Body of pancreas (tissue), 4 donors: Measurements from ENCODE around the gene FPR1. TPM values are rescaled to one million over a fixed set of nuclear protein-coding genes. Genes with fewer than 3 reads are reported as not detected.

ENCODE experiments used
- ATAC-seq: fragments of 150-250 bp; one replicate; pipeline ENCODE4 v1.9.1; 2016
- DNase-seq, 4 donors: peaks; one replicate each; pipeline ENCODE4 v3.0.0-alpha.2; 2019
- H3K27ac ChIP-seq, 4 donors: fragments of 200-600 bp; sonication (generic); 1 replicate in 3 of 4; 2 replicates in 1 of 4; pipeline versions ENCODE4 v1.5.1 to v1.6.1; 2016 to 2019; ENCODE audit warnings: mild to moderate bottlenecking in 1 of 4, mixed read lengths in 1 of 4, moderate library complexity in 1 of 4
- H3K27me3 ChIP-seq, 2 donors: fragments of 200-600 bp; sonication (generic); one replicate each; pipeline ENCODE4 v1.6.0; 2016; ENCODE audit warnings: mild to moderate bottlenecking in 1 of 2
- H3K36me3 ChIP-seq, 2 donors: fragments of 200-600 bp; sonication (generic); replicated peaks in 1 of 2; 2 replicates each; pipeline ENCODE4 v1.5.1; 2016; ENCODE audit warnings: low read depth in 2 of 2; ENCODE audit not compliant: insufficient read depth in 1 of 2
- H3K4me1 ChIP-seq: fragments of 200-600 bp; sonication (generic); one replicate; pipeline ENCODE4 v1.6.0; 2016
- H3K4me3 ChIP-seq, 2 donors: fragments of 200-600 bp; sonication (generic); 1 replicate in 1 of 2; 2 replicates in 1 of 2; pipeline ENCODE4 v1.5.1; 2016 to 2019
- H3K9me3 ChIP-seq, 3 donors: fragments of 200-600 bp; sonication (generic); 1 replicate in 2 of 3; 2 replicates in 1 of 3; pipeline ENCODE4 v1.5.1; 2016
- POLR2A ChIP-seq, 3 donors: fragments of 450-650 bp; IDR thresholded peaks; one replicate each; pipeline ENCODE4 v1.6.1; 2016; ENCODE audit warnings: antibody characterized with exemption in 3 of 3, mild to moderate bottlenecking in 2 of 3
- WGBS, 2 donors: methylation state at CpG; one replicate each; pipeline ENCODE4 v1.1.5; 2017; 5-methylcytosine and 5-hydroxymethylcytosine counted together
- intact Hi-C: fragments of 100-400 bp; cut with DNase I; formaldehyde crosslinking; loops from one replicate; pipeline ENCODE4 v1.15.1; 2023
- total RNA-seq, 2 donors: library from RNA; depleted of rRNA; stranded (reverse); fragments of >200 nt; gene quantifications; one replicate each; pipeline ENCODE4 v1.1.0, GENCODE V29; 2016
- TF ChIP-seq, protein P1 (sequence below), 7 experiments: fragments of 450-650 bp in 4 of 7; fragments of 200-600 bp in 3 of 7; sonication (generic) in 3 of 7; IDR thresholded peaks; one replicate each; pipeline ENCODE4 v1.5.1; 2016 to 2019; ENCODE audit warnings: antibody characterized with exemption in 7 of 7

The FPR1 gene
- total RNA-seq, 2 donors from 2014 or later = 4.7 TPM; not detected in 1

DNA sequence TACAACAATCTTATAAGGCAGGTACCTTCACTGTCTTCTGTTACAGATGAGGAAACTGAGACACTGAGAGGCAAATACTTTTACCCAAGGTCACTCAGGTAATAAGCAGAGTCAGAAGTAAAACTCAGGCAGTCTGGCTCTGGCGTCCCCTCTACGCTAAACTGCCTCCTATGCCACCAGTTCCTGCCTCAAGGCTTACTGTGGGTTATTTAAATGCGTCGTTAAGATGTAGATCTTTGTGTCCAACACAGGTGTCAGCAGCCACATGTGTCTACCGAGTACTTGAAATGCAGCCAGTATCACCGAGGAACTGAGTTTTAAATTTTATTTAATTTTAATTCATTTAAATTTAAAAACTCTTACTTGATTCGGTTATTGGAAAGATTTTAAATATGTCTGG is 29.8 kb downstream of the FPR1 start:
- no peaks in the 10 kb centered on the region for H3K36me3 ChIP-seq
- intact Hi-C loops = no loop called here
- H3K4me1 ChIP-seq = no peaks in the 10 kb centered on the region
- TF ChIP-seq, protein P1, sequence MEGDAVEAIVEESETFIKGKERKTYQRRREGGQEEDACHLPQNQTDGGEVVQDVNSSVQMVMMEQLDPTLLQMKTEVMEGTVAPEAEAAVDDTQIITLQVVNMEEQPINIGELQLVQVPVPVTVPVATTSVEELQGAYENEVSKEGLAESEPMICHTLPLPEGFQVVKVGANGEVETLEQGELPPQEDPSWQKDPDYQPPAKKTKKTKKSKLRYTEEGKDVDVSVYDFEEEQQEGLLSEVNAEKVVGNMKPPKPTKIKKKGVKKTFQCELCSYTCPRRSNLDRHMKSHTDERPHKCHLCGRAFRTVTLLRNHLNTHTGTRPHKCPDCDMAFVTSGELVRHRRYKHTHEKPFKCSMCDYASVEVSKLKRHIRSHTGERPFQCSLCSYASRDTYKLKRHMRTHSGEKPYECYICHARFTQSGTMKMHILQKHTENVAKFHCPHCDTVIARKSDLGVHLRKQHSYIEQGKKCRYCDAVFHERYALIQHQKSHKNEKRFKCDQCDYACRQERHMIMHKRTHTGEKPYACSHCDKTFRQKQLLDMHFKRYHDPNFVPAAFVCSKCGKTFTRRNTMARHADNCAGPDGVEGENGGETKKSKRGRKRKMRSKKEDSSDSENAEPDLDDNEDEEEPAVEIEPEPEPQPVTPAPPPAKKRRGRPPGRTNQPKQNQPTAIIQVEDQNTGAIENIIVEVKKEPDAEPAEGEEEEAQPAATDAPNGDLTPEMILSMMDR (IDR thresholded peaks at IDR 0.05) = no peak
- no peak for TF ChIP-seq POLR2A (IDR thresholded peaks at IDR 0.05)
- no peak overlapping the region for H3K27ac ChIP-seq
- no peaks in the 10 kb centered on the region for H3K9me3 ChIP-seq
- no peak overlapping the region for H3K4me3 ChIP-seq
- ATAC-seq (no peak), DNase-seq (no peak)
- WGBS, 2 donors = 53 to 63% methylated on average over 7 of the region's 7 CpGs
- H3K27me3 ChIP-seq = peaks cover 0 to 3% of the 10 kb centered on the region in 2 donors

DNA sequence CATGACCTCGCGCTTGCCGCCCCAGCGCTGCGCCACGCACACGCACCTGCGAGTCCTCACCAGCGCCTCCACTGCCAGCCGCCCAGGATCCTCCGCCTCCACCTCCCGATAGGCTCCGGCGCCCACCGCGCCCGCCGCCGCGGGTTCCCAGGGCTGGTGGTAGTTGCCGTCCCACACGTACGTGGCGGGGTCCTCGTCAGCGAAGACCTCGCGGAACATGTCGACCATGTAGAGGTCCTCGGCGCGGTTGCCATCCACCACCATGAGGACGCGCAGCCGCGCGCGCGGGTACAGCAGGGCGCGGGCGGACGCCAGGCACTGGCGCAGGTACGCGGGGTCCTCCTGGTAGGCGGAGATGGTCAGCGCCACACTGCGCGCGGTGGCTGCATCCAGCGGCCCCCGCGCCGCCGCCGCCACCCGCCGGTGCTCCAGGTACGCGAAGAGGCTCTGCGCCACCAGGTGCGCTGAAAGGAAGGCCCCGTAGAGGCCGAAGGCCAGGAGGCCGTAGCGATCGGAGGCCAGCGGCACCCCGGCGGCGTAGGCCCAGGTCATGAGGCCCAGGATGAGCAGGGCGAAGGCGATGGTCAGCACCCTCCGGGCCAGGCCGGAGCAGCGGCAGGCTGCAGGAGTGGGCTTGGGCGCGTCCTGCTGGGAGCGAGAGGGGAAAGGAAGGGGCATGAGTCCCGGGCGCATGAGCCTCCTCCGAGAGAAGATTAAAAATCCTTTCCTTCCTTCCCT is 32.3 kb downstream of the FPR1 start:
- ATAC-seq (no peak), DNase-seq (no peak)
- Histone ChIP-seq H3K4me3 (no peak overlapping the region), H3K27ac (no peak overlapping the region), H3K9me3 (no peaks in the 10 kb centered on the region), H3K36me3 (no peaks in the 10 kb centered on the region), H3K27me3 (no peaks in the 10 kb centered on the region), H3K4me1 (no peaks in the 10 kb centered on the region)
- TF ChIP-seq, protein P1 (IDR thresholded peaks at IDR 0.05) = no peak
- TF ChIP-seq POLR2A (IDR thresholded peaks at IDR 0.05) = no peak
- intact Hi-C loops = no loop called here
- WGBS, 2 donors = 3 to 6% methylated on average over 27 to 62 of the region's 83 CpGs

DNA sequence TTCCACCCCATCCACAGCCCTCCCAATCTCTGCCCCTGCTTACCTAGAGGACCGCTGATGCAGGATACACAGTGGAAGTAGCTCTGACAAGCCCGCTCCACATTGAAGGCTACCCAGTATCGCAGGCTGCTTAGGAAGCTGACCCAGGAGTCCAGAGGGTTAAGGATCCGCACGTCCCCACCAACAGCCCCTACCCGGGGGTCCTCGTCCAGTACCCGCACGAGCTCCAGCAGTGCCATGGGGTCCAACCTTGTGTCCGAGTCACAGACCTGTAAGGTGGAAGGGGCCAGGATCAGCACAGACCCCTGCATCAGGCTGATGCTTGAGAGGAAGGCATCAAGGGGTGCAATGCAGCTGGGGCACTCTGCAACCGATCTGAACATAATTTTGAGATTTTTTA is 34.8 kb downstream of the FPR1 start:
- H3K4me3 ChIP-seq = no peak overlapping the region
- H3K4me1 ChIP-seq = no peaks in the 10 kb centered on the region
- TF ChIP-seq POLR2A (IDR thresholded peaks at IDR 0.05) = no peak
- TF ChIP-seq, protein P1 (IDR thresholded peaks at IDR 0.05) = no peak
- intact Hi-C loops = no loop called here
- no peaks in the 10 kb centered on the region for H3K9me3 ChIP-seq
- no peaks in the 10 kb centered on the region for H3K36me3 ChIP-seq
- WGBS, 2 donors = 66 to 74% methylated on average over 6 to 9 of the region's 11 CpGs
- no peak for ATAC-seq
- no peak for DNase-seq
- no peak overlapping the region for H3K27ac ChIP-seq
- H3K27me3 ChIP-seq = no peaks in the 10 kb centered on the region

DNA sequence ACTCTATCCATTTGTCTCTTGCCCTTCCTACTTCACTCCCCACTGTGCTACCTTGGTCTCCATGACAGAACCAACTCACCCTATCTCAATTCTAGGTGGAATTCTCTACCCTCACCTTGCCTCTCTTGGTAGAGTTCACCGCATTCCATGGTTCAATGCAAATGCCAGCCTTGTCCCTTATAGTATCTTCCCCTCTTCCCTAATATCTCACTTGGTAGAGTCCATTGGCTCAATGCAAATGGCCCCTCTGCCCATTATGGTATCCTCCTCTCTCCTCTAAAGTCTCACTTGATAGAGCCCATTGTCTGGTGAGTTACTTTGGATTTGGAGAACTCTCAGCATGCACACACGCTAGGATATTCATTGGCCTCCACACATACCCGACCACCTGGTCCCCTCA is 35.8 kb downstream of the FPR1 start:
- no peaks in the 10 kb centered on the region for H3K4me1 ChIP-seq
- ATAC-seq (no peak), DNase-seq (no peak)
- H3K27me3 ChIP-seq = no peaks in the 10 kb centered on the region
- H3K36me3 ChIP-seq = no peaks in the 10 kb centered on the region
- TF ChIP-seq POLR2A (IDR thresholded peaks at IDR 0.05) = no peak
- TF ChIP-seq, protein P1 (IDR thresholded peaks at IDR 0.05) = no peak
- intact Hi-C loops = no loop called here
- no peak overlapping the region for H3K27ac ChIP-seq
- 63 to 67% methylated on average over 3 of the region's 3 CpGs for WGBS, 2 donors
- no peak overlapping the region for H3K4me3 ChIP-seq
- H3K9me3 ChIP-seq = no peaks in the 10 kb centered on the region

DNA sequence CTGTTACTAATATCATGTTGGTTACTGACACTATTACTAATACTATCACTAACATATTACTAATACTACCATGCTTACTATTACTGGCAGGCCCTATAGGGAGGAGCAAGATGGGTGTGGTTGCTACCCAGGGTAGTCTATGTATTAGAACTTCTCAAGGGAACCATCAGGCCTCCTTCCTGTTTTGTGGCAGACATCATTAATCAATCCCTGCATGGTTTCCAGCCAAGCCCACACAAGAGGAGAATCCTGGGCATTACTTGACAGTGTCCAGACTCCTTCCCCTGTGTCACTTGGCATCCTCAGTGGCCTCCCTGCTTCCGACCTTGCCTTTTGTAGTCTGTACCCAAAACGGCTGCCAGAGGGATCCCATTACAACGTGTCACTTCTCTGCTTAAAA is 36.8 kb downstream of the FPR1 start:
- DNase-seq (no peak), ATAC-seq (no peak)
- H3K36me3 ChIP-seq = no peaks in the 10 kb centered on the region
- no peaks in the 10 kb centered on the region for H3K27me3 ChIP-seq
- intact Hi-C loops = no loop called here
- no peak overlapping the region for H3K4me3 ChIP-seq
- no peak overlapping the region for H3K27ac ChIP-seq
- TF ChIP-seq, protein P1 (IDR thresholded peaks at IDR 0.05) = no peak
- TF ChIP-seq POLR2A (IDR thresholded peaks at IDR 0.05) = no peak
- H3K4me1 ChIP-seq = no peaks in the 10 kb centered on the region
- WGBS, 2 donors = 52 to 65% methylated on average over 3 of the region's 3 CpGs
- no peaks in the 10 kb centered on the region for H3K9me3 ChIP-seq
